CD4-positive, alpha-beta T cell treated with Interleukin-6 at 100 ng/mL for 8 hours (primary cell): ENCODE measurements around the gene CHTF8.
"Not testable (repeated sequence)": the region's sequence is repeated elsewhere in the genome, so short reads cannot be mapped to it uniquely, and the experiment has no call there.

Experiments used
- DNase-seq: peaks from one replicate; pipeline ENCODE4 v3.0.0-alpha.2; 2020; ENCODE audit warnings: mixed read lengths, low spot score

CHTF8 gene

DNA sequence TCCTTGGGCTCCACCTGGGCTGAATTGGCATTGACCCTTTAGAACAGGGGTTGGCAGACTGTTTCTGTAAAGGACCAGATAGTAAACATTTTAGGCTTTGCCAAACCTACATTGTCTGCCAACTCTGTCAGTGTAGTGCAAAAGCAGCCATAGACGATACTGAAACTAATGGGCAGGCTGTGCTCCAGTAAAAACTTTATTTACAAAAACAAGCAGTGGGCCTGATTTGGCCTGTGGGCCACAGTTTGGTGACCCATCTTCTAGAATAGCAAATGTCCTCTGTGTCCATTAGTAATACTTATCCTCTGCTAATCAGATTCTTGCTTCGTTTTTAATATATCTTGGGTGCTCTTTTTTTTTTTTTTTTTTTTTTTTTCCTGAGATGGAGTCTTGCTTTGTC, 6.2 kb upstream of the CHTF8 start:
- no peak for DNase-seq

DNA sequence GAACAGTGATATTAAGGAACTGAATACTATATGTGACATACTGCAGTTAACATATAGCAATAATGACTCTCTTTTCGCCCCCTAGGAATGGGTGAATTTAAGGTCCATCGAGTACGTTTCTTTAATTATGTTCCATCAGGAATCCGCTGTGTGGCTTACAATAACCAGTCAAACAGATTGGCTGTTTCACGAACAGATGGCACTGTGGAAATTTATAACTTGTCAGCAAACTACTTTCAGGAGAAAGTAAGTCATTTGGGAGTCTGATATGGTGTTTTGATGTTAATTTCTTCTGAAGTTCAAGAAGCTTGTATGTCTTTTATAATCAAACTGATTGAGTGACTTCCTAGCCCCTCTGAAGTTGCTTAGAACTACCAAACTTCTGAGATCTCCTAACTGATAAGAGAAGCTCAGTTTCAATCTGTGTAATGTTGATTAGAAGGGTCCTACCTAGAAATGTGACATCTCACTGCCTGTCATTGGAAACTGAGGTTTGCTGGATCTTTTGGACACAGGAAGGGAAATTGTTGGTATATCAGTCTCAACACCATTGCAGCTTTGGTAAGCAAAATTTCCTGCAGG, 1.1 kb upstream of the CHTF8 start:
- DNase-seq = no peak

DNA sequence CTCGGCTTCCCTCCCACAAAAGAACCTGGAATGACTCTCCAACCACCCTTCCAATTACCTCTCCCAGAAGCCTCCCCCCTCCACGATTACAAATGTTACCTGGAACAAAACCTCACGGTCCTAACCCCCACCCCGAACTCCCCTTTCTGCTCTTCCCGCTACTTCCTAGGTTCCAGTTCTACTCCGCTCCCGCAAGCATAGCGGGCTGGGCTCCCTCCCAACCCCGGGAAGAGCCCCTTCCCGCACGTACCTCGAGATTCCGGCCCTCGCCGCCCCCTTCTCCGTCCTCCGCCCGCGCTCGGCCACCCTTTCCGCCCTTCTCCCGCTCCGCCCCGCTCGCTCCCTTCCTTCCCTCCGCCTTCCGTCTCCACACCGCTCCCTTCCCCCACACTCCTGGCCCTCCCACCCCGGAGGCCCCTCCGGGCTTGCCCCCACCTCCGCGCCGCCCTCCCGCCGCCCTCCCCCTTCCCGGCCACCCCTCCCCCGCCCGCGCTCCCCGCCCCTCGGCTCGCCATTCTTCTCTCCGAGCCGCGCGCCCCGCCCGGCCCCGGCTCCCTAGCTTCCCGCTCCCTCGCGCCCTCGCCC, 457 bp downstream of the CHTF8 start:
- peak; percentile 63 for DNase-seq

DNA sequence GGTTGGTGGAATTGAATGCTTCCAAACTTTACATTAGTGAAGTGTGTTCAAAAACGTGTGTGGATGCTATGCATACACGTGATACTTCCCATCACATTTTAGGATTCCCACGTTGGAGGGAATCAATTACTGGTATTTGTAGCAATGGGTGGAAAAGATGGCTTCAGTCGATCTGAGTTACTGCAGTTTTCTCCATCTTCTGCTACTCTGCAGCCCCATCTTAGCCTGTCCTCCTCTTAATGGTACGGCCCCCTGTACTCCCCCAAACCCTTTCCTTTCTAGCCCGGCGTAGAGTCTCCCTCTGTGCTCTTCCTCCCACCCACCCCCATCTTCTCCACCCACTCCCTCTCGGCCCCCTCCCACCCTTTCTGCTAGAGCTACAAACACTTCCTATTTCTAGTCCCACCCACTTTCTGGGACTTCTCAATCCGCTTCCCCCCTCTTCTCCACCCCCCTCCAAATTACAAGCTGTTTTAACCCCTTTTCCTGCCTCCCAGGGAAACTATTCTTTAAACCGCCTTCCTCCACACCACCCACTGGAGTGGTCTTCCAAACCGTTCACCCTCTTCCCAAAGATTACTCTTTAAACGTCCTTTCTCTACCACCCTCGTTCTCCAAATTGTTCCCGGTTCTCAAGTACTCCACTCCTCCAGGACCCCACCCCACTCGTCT, 1.1 kb downstream of the CHTF8 start:
- DNase-seq = no peak

DNA sequence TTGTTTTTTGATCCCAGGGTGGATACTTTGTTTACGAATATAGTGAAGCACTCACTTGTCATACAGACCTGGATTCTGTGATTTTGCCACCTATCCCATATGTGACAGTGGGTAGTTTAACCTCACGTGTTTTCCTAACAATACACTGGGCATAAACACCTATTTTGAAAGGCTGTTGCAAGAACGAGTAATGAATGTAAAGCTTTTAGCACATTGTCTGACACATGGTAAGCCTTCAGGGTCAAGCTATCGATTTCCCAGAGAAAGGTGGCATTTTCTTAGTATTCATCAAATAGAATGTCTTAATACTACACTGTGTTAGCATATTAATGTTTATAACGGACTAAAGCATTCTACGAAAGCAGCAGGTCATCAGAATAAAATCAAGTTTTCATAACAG, 1.9 kb downstream of the CHTF8 start:
- no peak for DNase-seq

DNA sequence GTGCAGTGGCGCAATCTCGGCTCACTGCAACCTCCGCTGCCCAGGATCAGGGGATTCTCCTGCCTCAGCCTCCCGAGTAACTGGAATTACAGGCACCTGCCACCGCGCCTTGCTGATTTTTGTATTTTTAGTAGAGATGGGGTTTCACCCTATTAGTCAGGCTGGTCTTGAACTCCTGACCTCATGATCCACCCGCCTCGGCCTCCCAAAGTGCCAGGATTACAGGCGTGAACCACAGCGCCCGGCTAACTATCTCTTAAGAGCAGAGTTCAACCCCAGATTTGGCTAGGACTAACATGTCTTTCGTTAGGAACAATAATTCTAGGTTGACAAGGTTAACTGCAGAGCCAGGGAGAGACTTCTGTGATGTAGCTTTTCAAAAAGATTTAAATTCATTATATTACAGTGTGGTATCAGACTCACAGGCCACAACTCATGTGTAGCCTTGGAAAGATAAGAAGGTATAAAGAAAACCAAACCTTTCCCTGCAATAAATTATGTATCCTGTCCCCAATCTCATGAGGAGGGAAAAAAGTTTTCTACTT, 4.3 kb downstream of the CHTF8 start:
- DNase-seq = no peak

DNA sequence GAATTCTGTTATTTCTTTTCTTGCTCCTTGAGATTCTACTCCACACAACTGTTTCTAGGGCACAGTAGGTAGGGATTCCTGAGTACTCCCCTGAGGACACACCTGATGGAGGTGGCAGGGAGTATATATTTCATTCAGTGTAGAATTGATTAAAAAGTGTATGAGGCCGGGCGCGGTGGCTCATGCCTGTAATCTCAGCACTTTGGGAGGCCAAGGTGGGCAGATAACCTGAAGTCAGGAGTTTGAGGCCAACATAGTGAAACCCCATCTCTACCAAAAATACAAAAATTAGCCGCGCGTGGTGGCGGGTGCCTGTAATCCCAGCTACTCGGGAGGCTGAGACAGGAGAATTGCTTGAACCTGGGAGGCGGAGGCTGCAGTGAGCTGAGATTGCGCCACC, 5.6 kb downstream of the CHTF8 start:
- not testable (repeated sequence) for DNase-seq

DNA sequence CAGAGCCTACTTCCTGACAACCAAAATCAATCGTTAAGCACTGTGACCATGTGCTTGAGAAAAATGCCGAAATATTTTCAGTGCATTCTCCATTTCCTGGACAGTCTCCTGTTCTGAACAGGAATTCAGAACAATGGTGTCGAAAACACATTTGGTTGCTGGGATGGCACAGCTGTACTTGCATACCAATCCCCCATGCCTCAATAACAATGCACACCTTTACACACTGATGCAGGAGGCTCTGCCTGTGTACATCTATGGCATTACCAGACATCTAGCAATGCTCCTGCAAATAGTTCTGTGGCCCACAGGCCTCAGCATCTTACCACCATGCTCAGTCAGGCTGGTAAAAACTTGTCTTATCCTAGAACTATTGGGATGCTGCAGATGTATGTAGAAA, 6.2 kb downstream of the CHTF8 start:
- DNase-seq = no peak

DNA sequence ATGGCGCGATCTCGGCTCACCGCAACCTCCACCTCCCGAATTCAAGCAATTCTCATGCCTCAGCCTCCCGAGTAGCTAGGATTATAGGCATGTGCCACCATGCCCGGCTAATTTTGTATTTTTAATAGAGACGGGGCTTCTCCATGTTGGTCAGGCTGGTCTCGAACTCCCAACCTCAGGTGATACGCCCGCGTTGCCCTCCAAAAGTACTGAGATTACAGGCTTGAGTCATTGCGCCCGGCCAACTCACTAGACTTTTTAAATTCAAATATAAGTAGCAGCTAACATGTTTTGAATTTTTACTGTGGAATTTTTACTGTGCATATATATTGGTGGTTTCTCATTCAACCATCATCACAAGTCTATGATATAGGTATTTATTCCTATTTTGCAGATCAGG, 7.4 kb downstream of the CHTF8 start:
- DNase-seq = not testable (repeated sequence)

DNA sequence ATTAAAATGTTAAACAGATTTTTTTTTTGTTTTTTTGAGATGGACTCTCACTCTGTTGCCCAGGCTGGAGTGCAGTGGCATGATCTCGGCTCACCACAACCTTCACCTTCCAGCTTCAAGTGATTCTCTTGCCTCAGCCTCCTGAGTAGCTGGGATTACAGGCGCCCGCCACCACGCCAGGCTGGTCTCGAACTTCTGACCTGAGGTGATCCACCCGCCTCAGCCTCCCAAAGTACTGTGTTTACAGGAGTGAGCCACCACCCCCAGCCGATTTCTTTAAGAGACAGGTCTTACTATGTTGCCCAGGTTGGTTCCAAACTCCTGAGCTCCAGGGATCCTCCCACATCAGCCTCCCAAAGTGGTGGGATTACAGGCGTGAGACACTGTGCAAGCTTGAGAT, 8.0 kb downstream of the CHTF8 start:
- DNase-seq = not testable (repeated sequence)

DNA sequence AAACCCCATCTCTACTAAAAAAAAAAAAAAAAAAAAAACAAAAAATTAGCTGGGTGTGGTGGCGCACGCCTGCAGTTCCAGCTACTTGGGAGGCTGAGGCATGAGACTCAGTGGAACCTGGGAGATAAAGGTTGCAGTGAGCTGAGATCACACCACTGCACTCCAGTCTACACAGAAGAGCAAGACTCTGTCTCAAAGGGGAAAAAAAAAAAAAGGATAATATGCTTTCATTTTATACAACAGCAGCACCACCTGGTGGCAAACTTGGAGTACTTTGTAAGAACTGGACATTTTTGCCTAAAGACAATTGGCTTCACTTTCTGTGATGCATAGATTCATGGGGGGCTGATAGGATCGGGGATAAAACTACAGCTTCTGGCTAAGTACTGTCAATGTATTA, 8.5 kb downstream of the CHTF8 start:
- peak; percentile 59 for DNase-seq

DNA sequence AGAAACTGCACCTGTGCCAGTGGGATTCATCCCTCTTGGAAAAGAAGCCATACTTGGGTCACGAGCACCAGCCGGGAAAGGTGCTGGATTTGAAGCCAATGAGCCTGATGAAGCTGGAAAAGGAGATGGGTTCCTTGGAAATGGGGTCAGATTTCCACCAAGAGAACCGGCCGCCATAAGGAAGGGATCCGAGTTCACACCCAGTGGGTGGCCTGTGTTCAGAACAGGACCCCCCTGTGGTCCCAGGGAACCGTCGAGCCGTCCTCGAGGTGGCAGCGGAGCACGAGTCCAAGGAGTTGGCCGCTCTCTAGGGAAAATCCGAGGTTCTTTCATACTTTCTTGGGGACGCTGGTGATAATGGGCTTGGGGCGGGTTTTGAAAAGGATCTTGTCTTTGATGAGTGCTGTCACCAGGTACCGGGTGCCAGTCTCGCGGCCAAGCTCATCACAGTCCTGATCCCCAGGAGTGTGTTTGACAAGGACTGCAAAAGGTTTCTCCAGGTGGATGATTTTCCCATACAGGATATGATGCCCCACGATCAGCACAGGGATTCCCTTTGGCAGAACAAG, 12.2 kb downstream of the CHTF8 start:
- DNase-seq = no peak

DNA sequence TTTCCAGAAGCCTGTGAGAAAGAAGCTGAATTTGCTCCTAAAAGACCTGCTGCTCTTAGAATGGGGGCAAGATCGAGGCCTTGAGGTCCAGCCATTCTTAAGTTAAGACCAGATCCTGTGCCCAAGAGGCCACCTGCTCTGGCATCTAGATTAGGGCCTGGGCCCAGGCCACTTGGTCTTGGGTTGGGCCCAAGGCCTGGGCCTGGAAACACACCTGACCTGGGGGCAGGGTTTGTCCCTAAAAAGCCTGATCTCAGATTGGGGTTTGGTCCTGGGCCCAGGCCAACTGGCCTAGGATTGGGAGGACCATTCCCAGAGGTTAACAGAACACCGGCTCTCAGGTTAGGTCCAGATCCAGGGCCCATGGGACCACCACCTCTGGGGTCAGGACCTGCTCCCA, 12.9 kb downstream of the CHTF8 start:
- DNase-seq = no peak

DNA sequence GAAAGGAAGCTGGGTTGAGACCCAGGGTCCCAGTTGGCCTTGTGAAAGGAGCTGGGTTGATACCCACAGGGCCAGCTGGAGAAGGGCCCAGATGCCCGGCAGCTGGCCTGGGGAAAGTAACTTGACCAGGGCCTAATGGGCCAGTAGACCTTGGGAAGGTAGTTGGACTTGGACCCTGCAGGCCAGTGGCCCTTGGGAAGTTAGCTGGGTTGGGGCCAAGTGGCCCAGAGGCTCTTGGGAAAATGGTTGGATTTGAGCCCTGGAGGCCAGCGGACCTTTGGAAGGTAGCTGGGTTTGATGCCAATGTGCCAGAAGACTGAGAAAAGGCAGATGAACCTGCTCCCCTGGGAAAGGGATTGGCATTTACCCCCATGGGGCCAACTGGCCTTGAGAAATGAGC, 13.4 kb downstream of the CHTF8 start:
- DNase-seq = no peak

DNA sequence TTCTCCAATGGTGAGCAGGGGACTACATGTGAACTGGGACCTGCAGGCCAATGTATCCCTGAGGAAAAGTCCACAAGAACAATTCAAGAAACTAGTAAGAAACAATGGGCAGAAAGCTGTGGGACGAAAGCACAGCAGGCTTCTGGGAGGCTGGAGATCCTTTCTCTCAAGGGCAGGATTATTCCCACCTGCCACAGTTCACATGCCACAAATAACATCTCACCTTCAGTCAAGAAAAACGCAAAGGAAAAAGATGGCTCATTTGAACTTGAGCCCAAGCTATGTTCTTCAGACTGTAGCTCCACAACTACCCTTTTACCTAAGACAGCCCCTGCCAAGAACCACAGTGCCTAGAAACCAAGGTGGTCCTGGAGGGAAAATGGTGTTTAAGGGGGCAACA, 13.9 kb downstream of the CHTF8 start:
- DNase-seq = no peak

DNA sequence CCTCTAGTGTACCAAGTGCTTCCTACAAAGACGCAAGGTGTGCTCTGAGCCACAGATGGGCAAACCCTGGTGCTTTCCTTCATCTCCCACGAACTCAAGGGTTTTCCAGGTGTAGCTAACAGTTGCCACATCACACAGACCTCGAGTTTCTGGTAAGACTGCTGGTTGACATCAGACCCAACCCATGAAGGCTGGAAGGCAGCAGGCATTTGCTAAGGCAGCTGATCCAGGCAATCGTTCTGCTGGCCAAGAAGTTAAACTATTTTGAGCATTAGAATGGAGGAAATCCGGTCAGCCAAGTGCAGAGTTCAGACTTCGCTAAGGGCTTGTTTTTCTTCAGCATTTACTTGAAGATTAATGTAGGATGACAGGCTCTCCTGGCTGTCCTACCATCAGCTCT, 15.5 kb downstream of the CHTF8 start:
- no peak for DNase-seq

DNA sequence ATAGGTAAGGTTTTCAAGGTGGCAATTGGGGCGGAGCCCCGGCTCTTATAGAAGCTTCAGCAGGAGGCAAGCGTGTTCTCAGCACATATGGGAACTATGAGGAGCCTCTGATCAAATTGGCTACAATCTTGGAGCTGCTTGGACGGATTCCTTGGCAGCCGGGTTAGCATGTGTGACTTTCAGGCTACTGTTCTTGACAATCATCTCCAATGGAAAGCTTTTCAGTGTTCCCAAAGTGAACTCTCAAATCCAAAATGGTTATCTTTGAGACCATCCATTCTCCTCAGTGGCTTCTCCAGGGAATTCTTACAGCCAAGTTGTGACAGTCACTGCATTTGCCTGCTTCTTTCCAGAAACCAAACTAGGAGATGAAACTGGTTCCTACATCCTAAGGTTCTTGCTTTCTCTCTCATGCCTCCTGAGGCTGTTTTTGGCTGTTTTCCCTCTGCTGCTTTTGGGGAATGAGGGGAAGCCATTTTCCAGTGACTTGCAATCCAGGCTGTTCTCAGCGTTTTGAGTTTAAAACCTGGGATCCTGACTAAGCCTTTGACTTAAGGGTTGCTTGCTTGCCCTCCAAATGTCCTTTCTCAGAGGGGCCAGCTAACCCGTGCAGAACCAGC, 16.0 kb downstream of the CHTF8 start:
- no peak for DNase-seq

DNA sequence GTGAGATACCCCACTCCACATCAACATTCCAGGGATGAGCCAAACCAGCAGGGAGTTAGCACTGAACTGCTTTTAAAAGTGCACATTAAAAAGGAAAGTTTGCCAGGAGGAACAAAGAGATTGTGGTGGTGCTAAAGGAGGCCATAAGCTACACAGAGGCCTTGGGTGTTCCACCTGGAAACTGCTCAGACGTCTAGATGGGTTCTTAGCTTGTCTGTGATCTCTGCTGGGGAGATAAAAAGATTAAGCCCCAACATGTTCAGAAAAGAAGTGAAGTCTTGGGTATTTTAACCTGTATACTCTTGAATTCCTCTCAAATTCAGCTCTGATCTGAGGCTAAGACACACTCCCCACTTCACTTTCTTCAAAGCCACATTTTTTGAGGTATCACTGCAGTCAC, 16.6 kb downstream of the CHTF8 start:
- DNase-seq = no peak

DNA sequence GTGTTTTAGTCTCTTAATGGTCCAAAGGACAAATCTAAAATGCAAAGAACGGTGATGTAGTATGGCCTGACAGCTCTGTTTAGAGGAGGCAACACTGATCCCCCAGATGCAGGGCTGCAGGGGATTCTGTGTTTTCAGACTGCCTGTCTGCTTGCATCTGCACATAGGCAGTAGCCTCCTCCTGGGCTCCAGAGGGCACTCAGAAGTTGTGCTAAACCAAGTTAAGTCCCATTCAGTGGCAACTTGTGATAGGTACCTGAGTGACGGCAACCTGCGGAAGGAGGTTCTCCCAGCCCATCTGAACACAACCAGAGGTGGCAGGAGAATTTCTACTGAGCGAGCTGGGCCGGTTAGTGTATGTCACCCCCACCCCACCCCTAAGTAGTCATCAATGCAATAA, 17.0 kb downstream of the CHTF8 start:
- DNase-seq = no peak

DNA sequence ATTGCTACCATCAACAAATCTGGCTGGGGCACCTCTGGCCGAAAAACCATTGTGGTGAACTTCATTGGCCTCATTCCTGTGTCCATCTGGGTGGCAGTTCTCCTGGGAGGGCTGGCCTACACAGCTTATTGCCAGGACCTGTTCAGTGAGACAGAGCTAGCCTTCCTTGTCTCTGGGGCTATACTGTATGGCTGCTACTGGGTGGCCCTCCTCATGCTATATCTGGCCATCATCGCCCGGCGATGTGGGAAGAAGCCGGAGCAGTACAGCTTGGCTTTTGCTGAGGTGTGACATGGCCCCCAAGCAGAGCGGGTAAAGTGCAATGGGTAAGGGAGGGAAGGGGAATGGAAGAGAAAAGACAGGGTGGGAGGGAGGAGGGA, 17.4 kb downstream of the CHTF8 start:
- no peak for DNase-seq

DNA sequence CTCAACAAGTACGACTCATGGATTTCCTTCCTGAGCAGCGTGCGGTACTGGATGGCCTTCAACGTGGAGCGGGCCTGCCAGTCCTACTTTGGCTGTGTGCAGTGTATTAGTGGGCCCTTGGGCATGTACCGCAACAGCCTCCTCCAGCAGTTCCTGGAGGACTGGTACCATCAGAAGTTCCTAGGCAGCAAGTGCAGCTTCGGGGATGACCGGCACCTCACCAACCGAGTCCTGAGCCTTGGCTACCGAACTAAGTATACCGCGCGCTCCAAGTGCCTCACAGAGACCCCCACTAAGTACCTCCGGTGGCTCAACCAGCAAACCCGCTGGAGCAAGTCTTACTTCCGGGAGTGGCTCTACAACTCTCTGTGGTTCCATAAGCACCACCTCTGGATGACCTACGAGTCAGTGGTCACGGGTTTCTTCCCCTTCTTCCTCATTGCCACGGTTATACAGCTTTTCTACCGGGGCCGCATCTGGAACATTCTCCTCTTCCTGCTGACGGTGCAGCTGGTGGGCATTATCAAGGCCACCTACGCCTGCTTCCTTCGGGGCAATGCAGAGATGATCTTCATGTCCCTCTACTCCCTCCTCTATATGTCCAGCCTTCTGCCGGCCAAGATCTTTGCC, 17.9 kb downstream of the CHTF8 start:
- DNase-seq = no peak

DNA sequence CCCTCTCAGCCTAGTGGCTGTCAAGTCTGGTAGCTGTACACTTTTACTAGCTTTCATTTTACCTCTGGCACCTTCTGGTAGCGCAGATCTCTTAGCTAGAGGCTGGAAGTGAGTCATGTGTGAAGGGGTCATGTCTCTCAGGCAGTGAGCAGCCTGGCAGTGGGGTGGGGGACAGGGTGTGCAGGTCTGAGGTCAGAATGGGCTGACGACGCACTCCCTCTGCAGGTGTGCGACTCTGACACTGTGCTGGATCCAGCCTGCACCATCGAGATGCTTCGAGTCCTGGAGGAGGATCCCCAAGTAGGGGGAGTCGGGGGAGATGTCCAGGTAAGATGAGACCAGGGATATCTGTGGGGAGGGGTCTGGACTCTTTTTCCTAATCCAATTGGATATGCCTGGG, 19.2 kb downstream of the CHTF8 start:
- DNase-seq = no peak
